Fibroblast of mammary gland (primary cell): ENCODE results near the gene SLC25A21.
A peak's percentile ranks its signal among the peaks of the same experiment; 100 is the strongest.
"Not testable (repeated sequence)": the region's sequence is repeated elsewhere in the genome, so short reads cannot be mapped to it uniquely, and the experiment has no call there.

Source experiments
- DNase-seq: peaks from one replicate; pipeline ENCODE4 v3.0.0-alpha.2; 2010; ENCODE audit warnings: low read depth
- H3K4me3 ChIP-seq: 2 replicates; pipeline ENCODE4 v1.5.1; 2011; ENCODE audit warnings: low read depth, mild to moderate bottlenecking, low read length, moderate library complexity; ENCODE audit not compliant: control insufficient read depth
- CTCF ChIP-seq: conservative IDR thresholded peaks from 2 replicates; pipeline ENCODE4 v1.5.1; 2011; ENCODE audit warnings: low read depth, low read length, inconsistent platforms; ENCODE audit not compliant: control insufficient read depth, insufficient read depth

Gene SLC25A21

GRCh38 chr14:37153483-37153882 lies 18.9 kb downstream of the SLC25A21 start:
- no peak for DNase-seq
- no peak for TF ChIP-seq CTCF
- no peak overlapping the region for H3K4me3 ChIP-seq

- H3K4me3 ChIP-seq = no peak overlapping the region
- no peak for DNase-seq
- TF ChIP-seq CTCF = no peak
Observed at GRCh38 chr14:37153005-37153404, 19.4 kb downstream of the SLC25A21 start.

GRCh38 chr14:37150414-37150813 lies 22.0 kb downstream of the SLC25A21 start:
- DNase-seq = peak; percentile 62
- H3K4me3 ChIP-seq = no peak overlapping the region
- TF ChIP-seq CTCF = peak; percentile 71

GRCh38 chr14:37147310-37147880 lies 25.0 kb downstream of the SLC25A21 start:
- no peak overlapping the region for H3K4me3 ChIP-seq
- DNase-seq = no peak
- no peak for TF ChIP-seq CTCF

GRCh38 chr14:37146438-37146837 lies 26.0 kb downstream of the SLC25A21 start:
- not testable (repeated sequence) for DNase-seq, H3K4me3 ChIP-seq

GRCh38 chr14:37145395-37145794 lies 27.0 kb downstream of the SLC25A21 start:
- H3K4me3 ChIP-seq = no peak overlapping the region
- DNase-seq = peak; percentile 30
- TF ChIP-seq CTCF = no peak

GRCh38 chr14:37144729-37145363 lies 27.6 kb downstream of the SLC25A21 start:
- TF ChIP-seq CTCF = no peak
- no peak for DNase-seq
- no peak overlapping the region for H3K4me3 ChIP-seq
